ENCODE results near the gene IL31RA.

GRCh38 chr5:55935371-55935770 lies 84.2 kb downstream of the IL31RA start:
- TF ChIP-seq POLR2A (IDR thresholded peaks at IDR 0.05) (no peak), POLR2AphosphoS5 (IDR thresholded peaks at IDR 0.05) (no peak)
- TF ChIP-seq, protein P1, sequence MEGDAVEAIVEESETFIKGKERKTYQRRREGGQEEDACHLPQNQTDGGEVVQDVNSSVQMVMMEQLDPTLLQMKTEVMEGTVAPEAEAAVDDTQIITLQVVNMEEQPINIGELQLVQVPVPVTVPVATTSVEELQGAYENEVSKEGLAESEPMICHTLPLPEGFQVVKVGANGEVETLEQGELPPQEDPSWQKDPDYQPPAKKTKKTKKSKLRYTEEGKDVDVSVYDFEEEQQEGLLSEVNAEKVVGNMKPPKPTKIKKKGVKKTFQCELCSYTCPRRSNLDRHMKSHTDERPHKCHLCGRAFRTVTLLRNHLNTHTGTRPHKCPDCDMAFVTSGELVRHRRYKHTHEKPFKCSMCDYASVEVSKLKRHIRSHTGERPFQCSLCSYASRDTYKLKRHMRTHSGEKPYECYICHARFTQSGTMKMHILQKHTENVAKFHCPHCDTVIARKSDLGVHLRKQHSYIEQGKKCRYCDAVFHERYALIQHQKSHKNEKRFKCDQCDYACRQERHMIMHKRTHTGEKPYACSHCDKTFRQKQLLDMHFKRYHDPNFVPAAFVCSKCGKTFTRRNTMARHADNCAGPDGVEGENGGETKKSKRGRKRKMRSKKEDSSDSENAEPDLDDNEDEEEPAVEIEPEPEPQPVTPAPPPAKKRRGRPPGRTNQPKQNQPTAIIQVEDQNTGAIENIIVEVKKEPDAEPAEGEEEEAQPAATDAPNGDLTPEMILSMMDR (IDR thresholded peaks at IDR 0.05): no peak
